NB4 (cell line): ENCODE data around the gene CDK8.

Experiments
- CTCF ChIP-seq: IDR thresholded peaks from one replicate; pipeline ENCODE4 v1.5.1; 2012; ENCODE audit warnings: low read depth, low read length
- MAX ChIP-seq: IDR thresholded peaks from 2 replicates; pipeline ENCODE4 v1.6.1; 2011; ENCODE audit warnings: low read depth, low read length
- MYC ChIP-seq: IDR thresholded peaks from 2 replicates; pipeline ENCODE4 v1.6.1; 2011; ENCODE audit warnings: low read depth, low read length
- POLR2A ChIP-seq: IDR thresholded peaks from 2 replicates; pipeline ENCODE4 v1.6.1; 2011; ENCODE audit warnings: mild to moderate bottlenecking; ENCODE audit not compliant: insufficient read length; ENCODE audit errors: extremely low read depth

GRCh38 chr13:26324867-26325266, 70.9 kb downstream of the CDK8 start:
- no peak for TF ChIP-seq CTCF
- TF ChIP-seq POLR2A = no peak
- no peak for TF ChIP-seq MYC
- no peak for TF ChIP-seq MAX
